Adrenal gland (tissue), 12 donors: Measurements from ENCODE around the gene PRKAR1B. TPM values are rescaled to one million over a fixed set of nuclear protein-coding genes. Genes with fewer than 3 reads are reported as not detected.

Experiments
- DNase-seq, 7 donors: peaks; one replicate each; pipeline ENCODE4 v3.0.0-alpha.2; 2019 to 2020
- H3K27ac ChIP-seq, 5 donors: fragments of 200-600 bp; sonication (generic) in 4 of 5; 1 replicate in 3 of 5; 2 replicates in 2 of 5; pipeline versions ENCODE4 v1.5.1 to v1.8.0; 2016 to 2020; ENCODE audit warnings: mild to moderate bottlenecking in 1 of 5
- H3K27me3 ChIP-seq: fragments of 200-600 bp; 2 replicates; pipeline ENCODE4 v1.8.0; 2021
- H3K36me3 ChIP-seq, 2 donors: fragments of 200-600 bp; replicated peaks in 1 of 2; 1 replicate in 1 of 2; 2 replicates in 1 of 2; pipeline versions ENCODE4 v1.5.1 to v1.8.0; 2018 to 2022
- H3K4me1 ChIP-seq, 2 donors: fragments of 200-600 bp; replicated peaks in 1 of 2; 1 replicate in 1 of 2; 2 replicates in 1 of 2; pipeline versions ENCODE4 v1.5.1 to v1.8.0; 2018 to 2021
- H3K4me3 ChIP-seq, 4 donors: fragments of 200-600 bp; sonication (generic) in 3 of 4; one replicate each; pipeline ENCODE4 v1.5.1; 2016 to 2018
- H3K9me3 ChIP-seq, 3 donors: fragments of 200-600 bp; sonication (generic) in 1 of 3; replicated peaks in 1 of 3; 1 replicate in 2 of 3; 2 replicates in 1 of 3; pipeline versions ENCODE4 v1.5.1 to v1.8.0; 2016 to 2021
- POLR2A ChIP-seq, 2 donors: fragments of 450-650 bp; IDR thresholded peaks; one replicate each; pipeline ENCODE4 v1.6.1; 2017; ENCODE audit warnings: antibody characterized with exemption in 2 of 2, mild to moderate bottlenecking in 2 of 2, moderate library complexity in 1 of 2
- WGBS, 4 donors: extraction: QIAGEN DNeasy Blood & Tissue Kit in 2 of 4; methylation state at CpG; one replicate each; pipeline versions ENCODE4 v1.1.5 to v1.1.7; 2013 to 2017; 5-methylcytosine and 5-hydroxymethylcytosine counted together
- intact Hi-C, 2 donors: fragments of 100-400 bp; cut with DNase I; formaldehyde crosslinking; loops; one replicate each; pipeline versions ENCODE4 v1.14.1 to v1.15.0; 2022 to 2023
- polyA plus RNA-seq, 3 donors: library from polyadenylated mRNA; stranded (reverse); fragments of 200-250 nt in 2 of 3; fragments of 350-450 nt in 1 of 3; fragmentation: Illumina TruSeq in 1 of 3; extraction: RNeasy Lipid Tissue Mini Kit (QIAGEN cat#74804) in 1 of 3; gene quantifications; one replicate each; pipeline ENCODE4 v1.2.3, GENCODE V29; 2013 to 2014
- total RNA-seq, 9 donors: library from RNA; depleted of rRNA in 4 of 9; stranded (reverse); fragments of >200 nt in 4 of 9; fragments of 120-200 nt in 1 of 9; fragmentation: NEBNext Ultra II Directional in 1 of 9; extraction: Animal tissue kit (Norgen Biotek cat#: 25700) in 1 of 9; gene quantifications; one replicate each; pipeline versions ENCODE4 v1.1.0 to v1.2.4, GENCODE V29; 2013 to 2023
- TF ChIP-seq, protein P1 (sequence below), 6 experiments: fragments of 450-650 bp in 4 of 6; fragments of 200-600 bp in 2 of 6; sonication (generic) in 1 of 6; IDR thresholded peaks; 1 replicate in 5 of 6; 2 replicates in 1 of 6; pipeline versions ENCODE4 v1.5.1 to v1.8.0; 2016 to 2021; ENCODE audit warnings: antibody characterized with exemption in 6 of 6, mild to moderate bottlenecking in 2 of 6, moderate library complexity in 1 of 6
- donor health status: healthy with polysubstance abuse.
- donor health status: Bipolar disorder and iron deficiency.
- donor health status: DM: yes; HTN: yes; CAD: no.
- donor health status: DM: no; HTN: no; CAD: no.
- donor health status: DM: no; HTN: no; CAD: no.
- donor health status: DM: yes; HTN: yes; CAD: no.

The PRKAR1B gene
- total and polyA plus RNA-seq, 12 donors: 5.2 to 21.5 (median 11.7) TPM

DNA sequence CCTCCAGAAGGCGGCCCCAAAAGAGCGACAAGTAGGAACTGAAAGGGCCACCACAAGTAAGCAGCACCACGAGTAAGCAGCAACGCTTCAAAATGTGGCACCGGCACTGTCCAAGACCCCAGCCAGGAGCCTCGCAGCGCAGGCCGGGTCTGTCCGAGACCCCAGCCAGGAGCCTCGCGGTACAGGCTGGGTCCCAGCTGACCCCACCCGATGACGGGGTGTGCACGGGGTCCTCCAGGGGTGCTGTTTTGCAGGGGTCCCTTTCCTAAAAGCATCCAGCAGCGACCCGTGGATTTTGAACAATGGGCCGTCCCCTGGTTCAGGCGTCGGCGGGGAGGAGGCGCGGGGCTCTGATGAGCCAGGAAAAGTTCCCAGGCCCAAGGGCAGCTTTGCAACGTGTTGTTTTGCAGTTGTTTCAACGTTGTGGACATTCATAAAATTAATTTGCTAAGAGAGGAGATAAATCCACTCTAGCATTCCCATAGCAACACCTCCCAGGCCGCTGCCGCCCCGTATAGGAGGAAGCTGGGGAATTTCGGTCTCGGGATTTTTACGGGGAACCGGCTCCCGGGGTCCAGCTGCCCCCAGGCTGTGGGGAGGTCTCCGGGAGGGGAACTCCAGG is 155.9 kb downstream of the PRKAR1B start:
- 83 to 90% (median 89%) methylated on average over 20 to 33 of the region's 33 CpGs for WGBS, 4 donors
- intact Hi-C loops: no loop called here

DNA sequence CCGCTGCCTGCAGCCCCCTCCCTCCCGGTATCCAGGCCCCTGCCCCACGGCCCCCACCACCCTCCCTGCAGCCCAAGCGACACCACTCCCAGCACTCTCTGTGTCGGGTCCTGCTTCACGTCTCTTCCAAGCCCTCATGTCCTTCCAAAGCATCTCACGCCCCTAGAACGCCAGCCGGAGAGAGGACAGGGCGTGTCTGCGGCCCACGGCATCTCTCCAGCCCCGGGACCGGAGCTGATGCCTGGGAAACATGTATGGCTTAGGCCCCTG is 156.3 kb downstream of the PRKAR1B start:
- Histone ChIP-seq H3K36me3 (no peaks in the 10 kb centered on the region), H3K9me3 (no peaks in the 10 kb centered on the region), H3K4me1 (no peaks in the 10 kb centered on the region), H3K4me3 (no peak overlapping the region), H3K27ac (no peak overlapping the region), H3K27me3 (no peaks in the 10 kb centered on the region)
- intact Hi-C loops: no loop called here
- no peak for DNase-seq
- TF ChIP-seq, protein P1, sequence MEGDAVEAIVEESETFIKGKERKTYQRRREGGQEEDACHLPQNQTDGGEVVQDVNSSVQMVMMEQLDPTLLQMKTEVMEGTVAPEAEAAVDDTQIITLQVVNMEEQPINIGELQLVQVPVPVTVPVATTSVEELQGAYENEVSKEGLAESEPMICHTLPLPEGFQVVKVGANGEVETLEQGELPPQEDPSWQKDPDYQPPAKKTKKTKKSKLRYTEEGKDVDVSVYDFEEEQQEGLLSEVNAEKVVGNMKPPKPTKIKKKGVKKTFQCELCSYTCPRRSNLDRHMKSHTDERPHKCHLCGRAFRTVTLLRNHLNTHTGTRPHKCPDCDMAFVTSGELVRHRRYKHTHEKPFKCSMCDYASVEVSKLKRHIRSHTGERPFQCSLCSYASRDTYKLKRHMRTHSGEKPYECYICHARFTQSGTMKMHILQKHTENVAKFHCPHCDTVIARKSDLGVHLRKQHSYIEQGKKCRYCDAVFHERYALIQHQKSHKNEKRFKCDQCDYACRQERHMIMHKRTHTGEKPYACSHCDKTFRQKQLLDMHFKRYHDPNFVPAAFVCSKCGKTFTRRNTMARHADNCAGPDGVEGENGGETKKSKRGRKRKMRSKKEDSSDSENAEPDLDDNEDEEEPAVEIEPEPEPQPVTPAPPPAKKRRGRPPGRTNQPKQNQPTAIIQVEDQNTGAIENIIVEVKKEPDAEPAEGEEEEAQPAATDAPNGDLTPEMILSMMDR (IDR thresholded peaks at IDR 0.05): no peak
- TF ChIP-seq POLR2A (IDR thresholded peaks at IDR 0.05): no peak
- WGBS, 4 donors: 90 to 93% (median 92%) methylated on average over 14 of the region's 14 CpGs

More for the DNA sequence above, 155.9 kb downstream of the PRKAR1B start:
- no peaks in the 10 kb centered on the region for H3K36me3 ChIP-seq
- TF ChIP-seq, protein P1 (IDR thresholded peaks at IDR 0.05): no peak
- TF ChIP-seq POLR2A (IDR thresholded peaks at IDR 0.05): no peak
- H3K4me1 ChIP-seq: no peaks in the 10 kb centered on the region
- DNase-seq: no peak
- no peak overlapping the region for H3K4me3 ChIP-seq
- H3K27me3 ChIP-seq: no peaks in the 10 kb centered on the region
- H3K27ac ChIP-seq: no peak overlapping the region
- H3K9me3 ChIP-seq: no peaks in the 10 kb centered on the region

DNA sequence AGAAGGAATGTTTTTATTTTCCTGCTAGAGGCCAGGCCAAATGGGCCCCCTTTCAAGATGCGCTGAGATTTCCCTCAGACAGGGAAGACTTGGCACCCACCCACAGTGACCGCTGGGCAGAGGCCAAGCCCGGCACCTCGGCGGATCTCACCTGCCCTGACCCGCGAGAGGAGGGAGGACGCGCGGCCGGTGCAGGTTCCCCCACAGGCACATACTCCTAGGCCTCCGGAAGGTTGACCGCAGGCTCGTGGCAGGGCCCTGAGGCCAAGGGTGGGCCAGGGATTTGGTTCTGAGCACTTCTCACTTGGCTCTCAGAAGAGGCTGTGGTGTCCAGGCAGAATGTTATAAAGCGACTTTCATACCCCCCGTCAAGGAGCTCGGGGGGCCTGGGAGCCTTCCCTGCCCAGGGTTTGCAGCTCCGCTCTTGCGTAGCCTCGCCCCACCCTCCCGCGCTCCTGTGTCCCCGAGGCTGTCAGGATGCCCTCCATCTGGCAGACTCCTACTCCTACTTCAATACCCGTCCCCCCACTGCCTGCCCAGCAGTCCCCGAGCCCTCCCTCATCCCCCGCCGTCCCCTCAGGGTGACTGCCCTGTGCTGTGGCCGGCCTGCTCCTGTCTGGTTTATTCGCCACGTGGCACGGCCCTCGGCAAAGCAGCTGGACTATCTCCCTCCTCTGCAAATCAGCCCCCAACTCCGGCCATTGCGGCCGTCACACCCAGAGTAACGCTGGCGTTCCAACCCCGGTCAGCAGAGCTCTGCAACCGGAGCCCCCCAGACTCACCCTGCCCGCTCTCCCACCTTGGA is 156.9 kb downstream of the PRKAR1B start:
- WGBS, 4 donors: 90 to 95% (median 94%) methylated on average over 28 to 40 of the region's 40 CpGs
- H3K4me3 ChIP-seq: no peak overlapping the region
- H3K9me3 ChIP-seq: no peaks in the 10 kb centered on the region
- H3K27me3 ChIP-seq: peaks cover under 1% of the 10 kb centered on the region
- no peak for DNase-seq
- TF ChIP-seq POLR2A (IDR thresholded peaks at IDR 0.05): no peak
- TF ChIP-seq, protein P1 (IDR thresholded peaks at IDR 0.05): no peak
- intact Hi-C loops: no loop called here
- H3K4me1 ChIP-seq: no peaks in the 10 kb centered on the region
- no peak overlapping the region for H3K27ac ChIP-seq
- no peaks in the 10 kb centered on the region for H3K36me3 ChIP-seq

DNA sequence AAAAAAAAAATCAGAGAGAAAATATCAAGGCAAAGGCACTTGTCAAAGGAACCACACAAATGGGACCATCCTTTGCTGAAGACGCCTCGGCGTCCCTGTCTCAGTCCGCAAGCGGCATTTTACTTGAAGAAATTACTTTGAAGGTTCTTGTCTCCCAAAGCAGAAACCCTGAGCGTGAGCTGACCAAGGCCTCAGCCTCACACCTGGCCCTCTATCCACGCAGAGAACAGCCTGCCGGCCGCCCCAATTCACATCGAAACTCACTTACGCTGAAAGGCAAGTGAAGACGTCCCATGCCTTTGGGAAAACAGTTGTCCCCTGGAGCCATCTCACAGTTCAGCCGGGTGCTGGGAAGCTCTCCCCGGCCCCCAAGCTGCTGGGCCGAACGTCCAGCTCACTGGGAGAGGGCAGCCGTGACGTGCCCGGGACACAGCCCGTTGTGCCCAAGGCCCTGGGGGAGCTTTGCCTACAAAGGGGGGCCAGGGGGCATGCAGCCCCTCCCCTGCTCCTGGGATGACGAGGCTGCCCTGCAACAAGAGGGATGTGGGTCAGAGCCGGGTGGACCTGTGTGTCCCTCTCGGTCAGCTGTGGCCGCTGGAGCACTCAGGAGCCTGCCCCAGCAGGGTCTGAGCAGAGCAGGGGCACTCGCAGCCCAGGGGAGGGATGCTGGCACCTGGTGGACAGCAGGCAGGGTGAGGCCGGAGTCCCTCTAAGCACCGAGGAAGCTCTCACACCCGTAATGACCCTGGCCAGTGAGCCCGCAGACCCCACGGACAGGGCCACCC is 157.8 kb downstream of the PRKAR1B start:
- no peaks in the 10 kb centered on the region for H3K4me1 ChIP-seq
- no peaks in the 10 kb centered on the region for H3K36me3 ChIP-seq
- H3K27ac ChIP-seq: no peak overlapping the region
- WGBS, 4 donors: 90 to 95% (median 93%) methylated on average over 14 to 30 of the region's 30 CpGs
- H3K4me3 ChIP-seq: no peak overlapping the region
- no peak for TF ChIP-seq POLR2A (IDR thresholded peaks at IDR 0.05)
- TF ChIP-seq, protein P1 (IDR thresholded peaks at IDR 0.05): no peak
- peaks cover 3% of the 10 kb centered on the region for H3K27me3 ChIP-seq
- intact Hi-C loops: no loop called here
- no peak for DNase-seq
- H3K9me3 ChIP-seq: no peaks in the 10 kb centered on the region
